B cell (primary cell): ENCODE data around the gene TP53BP2. TPM values are rescaled to one million over a fixed set of nuclear protein-coding genes. Genes with fewer than 3 reads are reported as not detected.

Experiments used
- ATAC-seq: fragments of 200-7000 bp; cut with Tn5 transposase; one replicate; pipeline ENCODE4 v1.10.0; 2021; ENCODE audit warnings: low read depth, mild to moderate bottlenecking, moderate number of reproducible peaks, moderate library complexity
- CTCF ChIA-PET: fragments of 350-600 bp; sonication (Branson Sonifier 250); formaldehyde crosslinking; loops from one replicate; lab custom pipeline; 2021; ENCODE audit warnings: antibody characterized with exemption, inconsistent platforms; lab: Charles Lee
- POLR2A ChIA-PET: fragments of 350-600 bp; sonication (Branson Sonifier 250); formaldehyde crosslinking; loops from one replicate; lab custom pipeline; 2021; ENCODE audit warnings: antibody characterized with exemption; lab: Charles Lee
- DNase-seq: peaks from one replicate; pipeline ENCODE4 v3.0.0; 2013
- H2AFZ ChIP-seq: 2 replicates; pipeline ENCODE4 v1.6.1; 2012; ENCODE audit warnings: mild to moderate bottlenecking, low read depth, low read length; ENCODE audit not compliant: insufficient read depth, poor library complexity, severe bottlenecking
- H3K27ac ChIP-seq, 2 donors: 1 replicate in 1 of 2; 2 replicates in 1 of 2; pipeline ENCODE4 v1.5.1; 2012 to 2013; ENCODE audit warnings: low read length in 2 of 2, mild to moderate bottlenecking in 2 of 2, moderate library complexity in 1 of 2
- H3K27me3 ChIP-seq, 4 experiments: fragments of 200-600 bp in 1 of 4; sonication (generic) in 1 of 4; replicated peaks in 1 of 4; 1 replicate in 2 of 4; 2 replicates in 2 of 4; pipeline versions ENCODE4 v1.6.1 to v1.7.0; 2013 to 2016; ENCODE audit warnings: low read length in 3 of 4, mild to moderate bottlenecking in 2 of 4, mixed read lengths in 1 of 4, moderate library complexity in 1 of 4; ENCODE audit not compliant: insufficient read depth in 4 of 4, control insufficient read depth in 3 of 4; ENCODE audit errors: control extremely low read depth in 1 of 4
- H3K36me3 ChIP-seq, 2 experiments: replicated peaks in 1 of 2; 1 replicate in 1 of 2; 2 replicates in 1 of 2; pipeline versions ENCODE4 v1.6.1 to v1.7.1; 2013; ENCODE audit warnings: low read length in 1 of 2; ENCODE audit not compliant: insufficient read depth in 2 of 2, control insufficient read depth in 1 of 2; ENCODE audit errors: control extremely low read depth in 1 of 2, extremely low read depth in 1 of 2
- H3K4me1 ChIP-seq, 2 donors: fragments of 200-600 bp in 1 of 2; sonication (generic) in 1 of 2; 1 replicate in 1 of 2; 2 replicates in 1 of 2; pipeline versions ENCODE4 v1.5.1 to v1.6.1; 2013 to 2017; ENCODE audit warnings: low read length in 2 of 2; ENCODE audit not compliant: control insufficient read depth in 2 of 2, insufficient read depth in 2 of 2
- H3K4me2 ChIP-seq: replicated peaks from 2 replicates; pipeline ENCODE3; 2012; ENCODE audit warnings: mild to moderate bottlenecking, low read depth, low read length; ENCODE audit not compliant: poor library complexity, severe bottlenecking
- H3K4me3 ChIP-seq, 5 experiments: fragments of 200-600 bp in 1 of 5; sonication (generic) in 1 of 5; 1 replicate in 3 of 5; 2 replicates in 2 of 5; pipeline versions ENCODE4 v1.5.1 to v1.7.0; 2011 to 2016; ENCODE audit warnings: low read length in 4 of 5, mild to moderate bottlenecking in 4 of 5, low read depth in 2 of 5, control low read depth in 1 of 5, moderate library complexity in 1 of 5; ENCODE audit not compliant: insufficient read depth in 1 of 5; ENCODE audit errors: control extremely low read depth in 1 of 5, extremely low read depth in 1 of 5
- H3K79me2 ChIP-seq: fragments of 200-600 bp; sonication (generic); one replicate; pipeline ENCODE4 v1.6.0; 2016; ENCODE audit warnings: low read length; ENCODE audit not compliant: control insufficient read depth, insufficient read depth
- H3K9ac ChIP-seq: fragments of 200-600 bp; sonication (generic); 2 replicates; pipeline ENCODE4 v1.6.1; 2017; ENCODE audit warnings: mild to moderate bottlenecking, low read length, moderate library complexity
- H3K9me3 ChIP-seq, 3 donors: one replicate each; pipeline versions ENCODE4 v1.6.1 to v1.7.1; 2013; ENCODE audit warnings: low read length in 2 of 3; ENCODE audit not compliant: control insufficient read depth in 2 of 3, insufficient read depth in 1 of 3; ENCODE audit errors: control extremely low read depth in 1 of 3
- H4K20me1 ChIP-seq: 2 replicates; pipeline ENCODE4 v1.6.0; 2012; ENCODE audit warnings: mild to moderate bottlenecking, low read length; ENCODE audit not compliant: insufficient read depth, control insufficient read depth, poor library complexity, severe bottlenecking
- H3K27ac Mint-ChIP-seq: one replicate; pipeline ENCODE4 v1.8.0; 2021; ENCODE audit warnings: mixed read lengths
- H3K27me3 Mint-ChIP-seq: one replicate; pipeline ENCODE4 v1.8.0; 2021; ENCODE audit warnings: mixed read lengths
- H3K4me1 Mint-ChIP-seq: one replicate; pipeline ENCODE4 v1.8.0; 2021; ENCODE audit warnings: mixed read lengths
- H3K4me3 Mint-ChIP-seq: one replicate; pipeline ENCODE4 v1.8.0; 2021; ENCODE audit warnings: mixed read lengths
- H3K9me3 Mint-ChIP-seq: one replicate; pipeline ENCODE4 v1.8.0; 2022; ENCODE audit warnings: mixed read lengths; ENCODE audit not compliant: insufficient read depth
- CTCF ChIP-seq: fragments of 200-600 bp; IDR thresholded peaks from one replicate; pipeline ENCODE4 v1.8.0; 2022; ENCODE audit warnings: antibody characterized with exemption, mild to moderate bottlenecking
- EZH2 ChIP-seq: IDR thresholded peaks from 2 replicates; pipeline ENCODE4 v1.6.1; 2012; ENCODE audit warnings: borderline replicate concordance, low read depth, mild to moderate bottlenecking, moderate library complexity, low read length; ENCODE audit not compliant: insufficient read depth, poor library complexity, severe bottlenecking
- WGBS: methylation state at CpG from one replicate; pipeline ENCODE4 v1.1.5; 2013; ENCODE audit warnings: missing lambda C conversion rate; ENCODE audit not compliant: insufficient coverage; 5-methylcytosine and 5-hydroxymethylcytosine counted together
- intact Hi-C: fragments of 100-400 bp; cut with micrococcal nuclease; formaldehyde crosslinking; loops from one replicate; pipeline ENCODE4 v1.10.0; 2022
- polyA plus RNA-seq: library from polyadenylated mRNA; depleted of rRNA; stranded (reverse); fragments of >200 nt; gene quantifications from 2 replicates; pipeline ENCODE4 v1.2.3, GENCODE V29; 2012
- total RNA-seq, 2 donors: library from RNA; stranded (reverse); fragments of 120-200 nt in 1 of 2; gene quantifications; 1 replicate in 1 of 2; 2 replicates in 1 of 2; pipeline versions ENCODE4 v1.2.3 to v1.2.4, GENCODE V29; 2013 to 2022

TP53BP2 gene
- total and polyA plus RNA-seq, 2 donors (not counting 1 experiment from before 2014, with no cell fraction given): 10.8 to 40.0 TPM

GRCh38 chr1:223771469-223771813 lies 74.3 kb downstream of the TP53BP2 start:
- POLR2A ChIA-PET: no interaction called here
- Histone ChIP-seq H3K9me3 (no peaks in the 10 kb centered on the region), H3K4me2 (no peak overlapping the region), H3K27me3 (no peaks in the 10 kb centered on the region), H3K36me3 (peaks cover 9 to 55% of the 10 kb centered on the region in 2 experiments), H3K27ac (no peak overlapping the region), H3K79me2 (no peaks in the 10 kb centered on the region), H2AFZ (no peak overlapping the region), H3K4me1 (no peaks in the 10 kb centered on the region), H4K20me1 (no peaks in the 10 kb centered on the region), H3K4me3 (no peak overlapping the region), H3K9ac (no peak overlapping the region)
- no peak for ATAC-seq
- WGBS: 80% methylated on average over 1 of the region's 2 CpGs
- no peaks in the 10 kb centered on the region for H3K27me3 Mint-ChIP-seq
- CTCF ChIA-PET: interaction anchor here (0.6 kb wide), 1 partner anchor 22 kb away, joined by 3 read pairs; no protein-coding TSS in a partner anchor
- intact Hi-C loops: no loop called here
- TF ChIP-seq EZH2 (no peak), CTCF (no peak)
- no peak overlapping the region for H3K4me3 Mint-ChIP-seq
- peaks cover 13% of the 10 kb centered on the region for H3K4me1 Mint-ChIP-seq
- no peak overlapping the region for H3K27ac Mint-ChIP-seq
- H3K9me3 Mint-ChIP-seq: no peaks in the 10 kb centered on the region
- DNase-seq: no peak

GRCh38 chr1:223770621-223771315 lies 75.0 kb downstream of the TP53BP2 start:
- no peak overlapping the region for H2AFZ ChIP-seq
- ATAC-seq: no peak
- H3K27ac ChIP-seq: no peak overlapping the region
- no peak overlapping the region for H3K4me2 ChIP-seq
- ChIA-PET CTCF (interaction anchor here (0.6 kb wide), 2 partner anchors 22 to 591 kb away, joined by 3 read pairs; no protein-coding TSS in a partner anchor), POLR2A (no interaction called here)
- no peak for DNase-seq
- H3K9ac ChIP-seq: no peak overlapping the region
- H3K4me3 Mint-ChIP-seq: no peak overlapping the region
- no peak overlapping the region for H3K4me3 ChIP-seq
- H3K9me3 ChIP-seq: no peaks in the 10 kb centered on the region
- H3K27ac Mint-ChIP-seq: no peak overlapping the region
- H3K36me3 ChIP-seq: peaks cover 7 to 48% of the 10 kb centered on the region in 2 experiments
- H4K20me1 ChIP-seq: no peaks in the 10 kb centered on the region
- H3K79me2 ChIP-seq: no peaks in the 10 kb centered on the region
- no peaks in the 10 kb centered on the region for H3K27me3 ChIP-seq
- intact Hi-C loops: no loop called here
- no peaks in the 10 kb centered on the region for H3K4me1 ChIP-seq
- no peaks in the 10 kb centered on the region for H3K27me3 Mint-ChIP-seq
- no peak for TF ChIP-seq EZH2
- TF ChIP-seq CTCF: no peak
- H3K9me3 Mint-ChIP-seq: no peaks in the 10 kb centered on the region
- 97% methylated on average over 9 of the region's 9 CpGs for WGBS
- H3K4me1 Mint-ChIP-seq: peaks cover 7% of the 10 kb centered on the region
